K562 (cell line): Measurements from ENCODE around the gene PDGFC. TPM values are rescaled to one million over a fixed set of nuclear protein-coding genes. Genes with fewer than 3 reads are reported as not detected.

Experiments
- BRF2 ChIP-seq: IDR thresholded peaks from 3 replicates; pipeline ENCODE4 v1.6.1; 2011; ENCODE audit warnings: borderline replicate concordance, mild to moderate bottlenecking; ENCODE audit not compliant: insufficient read length, insufficient read depth
- CSDE1 ChIP-seq, 2 experiments: fragments of 450-650 bp; IDR thresholded peaks; 2 replicates each; pipeline ENCODE4 v1.6.1; 2016; ENCODE audit warnings: mild to moderate bottlenecking in 1 of 2
- E2F3 ChIP-seq: fragments of 250-450 bp; sonication (Bioruptor Pico); IDR thresholded peaks from 2 replicates; pipeline ENCODE4 v1.4.0; 2020; ENCODE audit warnings: mild to moderate bottlenecking
- HOXB6 ChIP-seq: fragments of 250-450 bp; sonication (Bioruptor Pico); IDR thresholded peaks from 2 replicates; pipeline ENCODE4 v1.5.1; 2022; ENCODE audit warnings: mild to moderate bottlenecking, borderline replicate concordance
- IRF9 ChIP-seq: fragments of 450-650 bp; IDR thresholded peaks from 2 replicates; pipeline ENCODE4 v1.6.1; 2016; ENCODE audit warnings: missing biosample characterization, missing genetic modification characterization
- SMAD4 ChIP-seq: fragments of 250-450 bp; sonication (Bioruptor Pico); conservative IDR thresholded peaks from 2 replicates; pipeline ENCODE4 v1.8.0; 2021; ENCODE audit warnings: inconsistent platforms, mild to moderate bottlenecking, moderate library complexity
- TOE1 ChIP-seq, 2 experiments: fragments of 450-650 bp in 1 of 2; sonication (generic) in 1 of 2; formaldehyde crosslinking in 1 of 2; IDR thresholded peaks; 2 replicates each; pipeline versions ENCODE4 v1.7.1 to v1.8.0; 2016 to 2022; ENCODE audit warnings: borderline replicate concordance in 2 of 2, mild to moderate bottlenecking in 2 of 2, antibody characterized with exemption in 1 of 2, inconsistent platforms in 1 of 2, low read depth in 1 of 2, missing genetic modification reagents in 1 of 2, moderate library complexity in 1 of 2
- ZNF133 ChIP-seq: fragments of 250-450 bp; sonication (Bioruptor Pico); IDR thresholded peaks from 2 replicates; pipeline ENCODE4 v1.4.0; 2020; ENCODE audit warnings: mild to moderate bottlenecking
- ZNF280A ChIP-seq: fragments of 450-650 bp; IDR thresholded peaks from 2 replicates; pipeline ENCODE4 v1.6.1; 2018; ENCODE audit warnings: mild to moderate bottlenecking, low read depth; ENCODE audit not compliant: partially characterized antibody
- polyA plus RNA-seq, 8 experiments: library from polyadenylated mRNA; depleted of rRNA in 4 of 8; stranded (reverse) in 5 of 8; unstranded in 3 of 8; fragments of >200 nt; fragmentation: Nextera tagmentation in 2 of 8; fragmentation: Illumina TruSeq in 1 of 8; extraction: Ambion mirVana in 2 of 8; extraction: Trizol in 1 of 8; gene quantifications; 2 replicates each; pipeline versions ENCODE4 v1.2.1 to v1.2.3, GENCODE V29; 2011 to 2014; ENCODE audit warnings: inconsistent platforms in 1 of 8, missing spikeins in 1 of 8
- total RNA-seq, 7 experiments: library from RNA; depleted of rRNA in 6 of 7; stranded (reverse); fragments of >200 nt in 6 of 7; fragmentation: Illumina TruSeq in 2 of 7; extraction: Trizol in 2 of 7; gene quantifications; 2 replicates each; pipeline versions ENCODE4 v1.2.1 to v1.2.3, GENCODE V29; 2011 to 2021; ENCODE audit warnings: low replicate concordance in 1 of 7

The PDGFC gene
- total and polyA plus RNA-seq, 9 of the 15 experiments (the other 6 are each of a cell fraction or from before 2014, with no cell fraction given), result not detected

- TF ChIP-seq IRF9 (no peak), HOXB6 (CRISPR knock-in tag) (no peak), TOE1 (IDR thresholded peaks at IDR 0.05; ENCODE audit: borderline replicate concordance) (no peak), TOE1 (CRISPR knock-in tag; IDR thresholded peaks at IDR 0.05; ENCODE audit: borderline replicate concordance, low read depth) (no peak), E2F3 (CRISPR knock-in tag) (no peak), ZNF280A (no peak), ZNF133 (no peak), CSDE1 (IDR thresholded peaks at IDR 0.05) (no peak), BRF2 (no peak), SMAD4 (no peak)
Measured at GRCh38 chr4:156746111-156746510, 225.5 kb downstream of the PDGFC start (continued).
